Erythroblast (primary cell): ENCODE measurements around the gene TUNAR.

ENCODE experiments used
- GATA1 ChIP-seq: IDR thresholded peaks from 2 replicates; pipeline ENCODE4 v1.6.1; 2011; ENCODE audit warnings: low read depth, mild to moderate bottlenecking, control low read depth, low read length, moderate library complexity
- POLR2A ChIP-seq: IDR thresholded peaks from 2 replicates; pipeline ENCODE4 v1.6.1; 2011; ENCODE audit warnings: mild to moderate bottlenecking, low read length

DNA sequence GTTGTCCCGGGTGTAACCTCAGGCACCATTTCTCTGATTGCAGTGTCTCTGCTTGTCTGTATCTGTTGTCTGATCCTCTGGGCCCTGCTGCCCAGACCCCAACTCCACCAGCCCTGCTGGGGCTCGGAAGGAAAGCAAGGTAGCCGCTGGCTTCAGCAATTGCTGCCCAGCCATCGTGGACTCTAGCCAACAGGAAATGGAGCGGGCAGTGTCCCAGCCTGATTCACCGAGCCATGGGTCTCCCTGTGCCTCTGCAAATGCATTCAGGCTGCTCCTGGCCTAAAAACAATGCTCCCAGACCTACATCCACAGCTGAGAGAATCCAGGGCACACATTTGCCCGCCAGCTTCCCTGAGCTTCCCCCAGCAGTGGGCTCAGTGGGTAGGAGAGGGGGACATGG, 9.2 kb downstream of the TUNAR start:
- TF ChIP-seq POLR2A (no peak), GATA1 (no peak)
